Lower lobe of right lung (tissue), 2 donors: ENCODE measurements around the gene DUSP9. TPM values are rescaled to one million over a fixed set of nuclear protein-coding genes. Genes with fewer than 3 reads are reported as not detected.
A peak's percentile ranks its signal among the peaks of the same experiment; 100 is the strongest.

Experiments used
- ATAC-seq, 2 donors: fragments of 200-7000 bp; cut with Tn5 transposase; one replicate each; pipeline ENCODE4 v1.9.1; 2020 to 2022; ENCODE audit warnings: mild to moderate bottlenecking in 2 of 2, moderate library complexity in 2 of 2
- DNase-seq: peaks from one replicate; pipeline ENCODE4 v3.0.0-alpha.2; 2020
- H3K27ac ChIP-seq: fragments of 200-600 bp; one replicate; pipeline ENCODE4 v1.8.0; 2022
- H3K27me3 ChIP-seq: fragments of 200-600 bp; one replicate; pipeline ENCODE4 v1.8.0; 2022; ENCODE audit warnings: low read depth
- H3K36me3 ChIP-seq: fragments of 200-600 bp; one replicate; pipeline ENCODE4 v1.8.0; 2022; ENCODE audit warnings: mild to moderate bottlenecking
- H3K4me1 ChIP-seq: fragments of 200-600 bp; one replicate; pipeline ENCODE4 v1.8.0; 2022
- H3K4me3 ChIP-seq: fragments of 200-600 bp; one replicate; pipeline ENCODE4 v1.8.0; 2022; ENCODE audit warnings: mild to moderate bottlenecking
- H3K9me3 ChIP-seq: fragments of 200-600 bp; one replicate; pipeline ENCODE4 v1.8.0; 2022
- intact Hi-C: fragments of 100-400 bp; cut with DNase I; formaldehyde crosslinking; loops from one replicate; pipeline ENCODE4 v1.11.0; 2022
- total RNA-seq: library from RNA; stranded (reverse); fragmentation: NEBNext Ultra II Directional; extraction: Animal tissue kit (Norgen Biotek cat#: 25700); gene quantifications from one replicate; pipeline ENCODE4 v1.2.1, GENCODE V29; 2021
- TF ChIP-seq, protein P1 (sequence below): fragments of 200-600 bp; IDR thresholded peaks from one replicate; pipeline ENCODE4 v1.8.0; 2022; ENCODE audit warnings: antibody characterized with exemption, mild to moderate bottlenecking
- donor health status: DM: no; HTN: yes; CAD: no; lungs with severe emphysema.

DUSP9 gene
- total RNA-seq, 1 donor from 2014 or later: not detected

DNA sequence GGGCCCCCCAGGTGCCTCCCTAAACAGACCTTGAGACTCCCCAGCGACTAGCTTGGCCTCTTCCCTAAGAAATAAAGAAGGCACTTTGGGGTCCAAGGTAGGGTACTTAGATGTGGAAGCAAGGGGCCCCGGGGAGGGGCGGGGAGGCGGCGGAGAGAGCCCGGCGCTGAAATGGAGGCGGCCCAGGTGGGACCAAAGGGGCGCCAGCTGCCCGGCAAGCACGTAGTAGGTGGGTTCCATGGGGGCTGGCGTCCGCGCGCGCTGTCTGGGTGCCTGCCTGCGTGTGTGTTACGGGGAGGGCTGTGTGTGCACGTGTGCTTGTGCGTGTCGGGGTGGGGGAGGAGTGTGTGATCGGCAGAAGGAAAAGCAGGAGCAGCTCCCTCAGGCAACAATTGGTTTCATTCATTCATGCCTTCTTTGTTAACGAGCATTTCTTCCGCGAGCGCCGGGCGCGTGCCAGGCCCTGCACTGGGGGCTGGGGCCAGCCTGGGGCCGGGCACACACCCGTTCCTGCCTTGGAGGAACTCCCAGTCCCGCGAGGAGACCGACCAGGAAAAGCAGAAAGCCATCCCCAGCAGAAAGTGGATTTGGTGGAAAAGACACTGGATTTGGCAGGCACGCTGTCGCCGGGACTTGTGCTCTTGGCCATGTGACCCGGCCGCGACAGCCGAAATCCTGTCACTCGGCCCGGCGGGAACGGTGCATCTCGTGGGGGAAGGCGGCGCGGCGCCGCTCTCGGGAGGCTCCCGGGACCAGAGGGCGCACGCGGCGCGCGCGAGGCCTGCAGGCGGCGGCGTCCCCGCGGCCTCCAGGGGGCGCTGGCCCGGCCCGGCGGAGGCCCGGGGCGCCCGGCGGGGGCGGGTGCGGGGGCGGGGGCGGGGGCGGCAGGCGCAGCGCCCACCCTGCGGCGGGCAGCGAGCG lies 3.3 kb upstream of the DUSP9 start:
- Histone ChIP-seq H3K27ac (no peak overlapping the region), H3K4me1 (no peaks in the 10 kb centered on the region), H3K36me3 (no peaks in the 10 kb centered on the region), H3K4me3 (no peak overlapping the region), H3K9me3 (no peaks in the 10 kb centered on the region), H3K27me3 (peaks cover 62% of the 10 kb centered on the region)
- no peak for DNase-seq
- intact Hi-C loops: no loop called here
- TF ChIP-seq, protein P1, sequence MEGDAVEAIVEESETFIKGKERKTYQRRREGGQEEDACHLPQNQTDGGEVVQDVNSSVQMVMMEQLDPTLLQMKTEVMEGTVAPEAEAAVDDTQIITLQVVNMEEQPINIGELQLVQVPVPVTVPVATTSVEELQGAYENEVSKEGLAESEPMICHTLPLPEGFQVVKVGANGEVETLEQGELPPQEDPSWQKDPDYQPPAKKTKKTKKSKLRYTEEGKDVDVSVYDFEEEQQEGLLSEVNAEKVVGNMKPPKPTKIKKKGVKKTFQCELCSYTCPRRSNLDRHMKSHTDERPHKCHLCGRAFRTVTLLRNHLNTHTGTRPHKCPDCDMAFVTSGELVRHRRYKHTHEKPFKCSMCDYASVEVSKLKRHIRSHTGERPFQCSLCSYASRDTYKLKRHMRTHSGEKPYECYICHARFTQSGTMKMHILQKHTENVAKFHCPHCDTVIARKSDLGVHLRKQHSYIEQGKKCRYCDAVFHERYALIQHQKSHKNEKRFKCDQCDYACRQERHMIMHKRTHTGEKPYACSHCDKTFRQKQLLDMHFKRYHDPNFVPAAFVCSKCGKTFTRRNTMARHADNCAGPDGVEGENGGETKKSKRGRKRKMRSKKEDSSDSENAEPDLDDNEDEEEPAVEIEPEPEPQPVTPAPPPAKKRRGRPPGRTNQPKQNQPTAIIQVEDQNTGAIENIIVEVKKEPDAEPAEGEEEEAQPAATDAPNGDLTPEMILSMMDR: no peak
- ATAC-seq: no peak

DNA sequence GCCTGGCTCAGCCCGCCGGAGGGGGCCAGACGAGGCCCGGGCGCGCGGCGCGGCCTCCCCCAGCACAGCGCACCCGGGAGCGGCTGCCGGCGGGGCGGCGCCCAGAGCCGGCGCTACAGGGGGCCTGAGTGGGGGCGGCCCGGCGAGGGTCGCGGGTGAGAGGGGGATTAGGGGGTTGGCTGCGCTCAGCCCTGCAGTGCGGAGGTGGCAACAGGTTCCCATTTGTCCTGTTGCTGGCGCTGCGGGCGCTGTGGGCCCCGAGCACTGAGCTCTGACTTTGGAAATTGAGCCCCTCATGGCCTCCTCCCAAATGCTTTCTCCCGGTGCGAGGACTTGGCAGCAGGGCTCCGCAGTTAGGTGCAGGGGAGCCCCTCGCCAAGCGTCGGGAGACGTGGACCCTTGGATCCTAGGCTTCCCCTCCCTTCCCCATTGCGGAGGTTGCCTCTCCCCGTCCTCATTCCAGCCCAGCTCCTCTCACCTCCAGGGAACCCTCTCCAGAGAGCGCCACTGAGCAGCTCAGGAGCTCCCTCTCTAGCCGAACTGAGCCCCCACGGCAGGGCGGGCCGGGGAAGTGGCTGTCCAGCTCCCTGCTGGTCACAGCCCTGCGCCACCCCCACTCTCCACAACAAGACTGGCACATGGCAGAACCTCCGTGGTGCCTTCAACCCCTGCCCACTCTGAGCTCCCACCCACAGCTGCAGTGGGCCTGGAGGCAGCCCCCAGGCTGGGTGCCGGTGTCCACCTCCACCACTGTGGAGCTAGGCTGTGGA lies 2.5 kb upstream of the DUSP9 start:
- ATAC-seq: no peak
- TF ChIP-seq, protein P1: no peak
- Histone ChIP-seq H3K27ac (no peak overlapping the region), H3K4me3 (no peak overlapping the region), H3K4me1 (no peaks in the 10 kb centered on the region), H3K9me3 (no peaks in the 10 kb centered on the region), H3K27me3 (peaks cover 68% of the 10 kb centered on the region), H3K36me3 (no peaks in the 10 kb centered on the region)
- intact Hi-C loops: no loop called here
- DNase-seq: no peak

DNA sequence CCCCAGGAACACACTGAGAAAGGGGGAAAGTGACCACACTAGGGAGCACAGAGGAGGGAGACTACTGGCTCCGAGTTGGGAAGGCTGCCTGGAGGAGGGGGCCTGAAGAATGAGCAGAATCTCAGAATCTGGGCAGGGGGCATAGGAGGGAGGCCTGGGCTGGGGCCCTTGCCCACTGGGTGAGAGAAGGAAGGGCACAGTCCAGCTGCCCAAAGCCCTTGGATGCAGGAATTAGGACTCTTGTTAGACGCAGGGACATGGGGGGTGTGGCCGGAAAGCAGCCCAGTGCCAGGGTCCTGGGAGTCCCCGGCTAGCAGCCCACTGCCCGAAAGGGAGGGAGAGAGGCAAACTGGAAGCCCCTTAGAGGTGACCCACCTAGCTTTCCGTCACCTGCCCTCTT lies 1.9 kb upstream of the DUSP9 start:
- peaks cover 68% of the 10 kb centered on the region for H3K27me3 ChIP-seq
- ATAC-seq (no peak), DNase-seq (no peak)
- TF ChIP-seq, protein P1: no peak
- no peaks in the 10 kb centered on the region for H3K9me3 ChIP-seq
- H3K4me1 ChIP-seq: no peaks in the 10 kb centered on the region
- no peak overlapping the region for H3K27ac ChIP-seq
- no peaks in the 10 kb centered on the region for H3K36me3 ChIP-seq
- intact Hi-C loops: no loop called here
- H3K4me3 ChIP-seq: no peak overlapping the region

GRCh38 chrX:153645921-153646488 lies 998 bp upstream of the DUSP9 start:
- no peak overlapping the region for H3K27ac ChIP-seq
- TF ChIP-seq, protein P1: no peak
- peaks cover 65% of the 10 kb centered on the region for H3K27me3 ChIP-seq
- ATAC-seq: no peak
- no peak overlapping the region for H3K4me3 ChIP-seq
- no peaks in the 10 kb centered on the region for H3K4me1 ChIP-seq
- intact Hi-C loops: no loop called here
- H3K36me3 ChIP-seq: no peaks in the 10 kb centered on the region
- H3K9me3 ChIP-seq: no peaks in the 10 kb centered on the region
- peak; percentile 3 for DNase-seq

DNA sequence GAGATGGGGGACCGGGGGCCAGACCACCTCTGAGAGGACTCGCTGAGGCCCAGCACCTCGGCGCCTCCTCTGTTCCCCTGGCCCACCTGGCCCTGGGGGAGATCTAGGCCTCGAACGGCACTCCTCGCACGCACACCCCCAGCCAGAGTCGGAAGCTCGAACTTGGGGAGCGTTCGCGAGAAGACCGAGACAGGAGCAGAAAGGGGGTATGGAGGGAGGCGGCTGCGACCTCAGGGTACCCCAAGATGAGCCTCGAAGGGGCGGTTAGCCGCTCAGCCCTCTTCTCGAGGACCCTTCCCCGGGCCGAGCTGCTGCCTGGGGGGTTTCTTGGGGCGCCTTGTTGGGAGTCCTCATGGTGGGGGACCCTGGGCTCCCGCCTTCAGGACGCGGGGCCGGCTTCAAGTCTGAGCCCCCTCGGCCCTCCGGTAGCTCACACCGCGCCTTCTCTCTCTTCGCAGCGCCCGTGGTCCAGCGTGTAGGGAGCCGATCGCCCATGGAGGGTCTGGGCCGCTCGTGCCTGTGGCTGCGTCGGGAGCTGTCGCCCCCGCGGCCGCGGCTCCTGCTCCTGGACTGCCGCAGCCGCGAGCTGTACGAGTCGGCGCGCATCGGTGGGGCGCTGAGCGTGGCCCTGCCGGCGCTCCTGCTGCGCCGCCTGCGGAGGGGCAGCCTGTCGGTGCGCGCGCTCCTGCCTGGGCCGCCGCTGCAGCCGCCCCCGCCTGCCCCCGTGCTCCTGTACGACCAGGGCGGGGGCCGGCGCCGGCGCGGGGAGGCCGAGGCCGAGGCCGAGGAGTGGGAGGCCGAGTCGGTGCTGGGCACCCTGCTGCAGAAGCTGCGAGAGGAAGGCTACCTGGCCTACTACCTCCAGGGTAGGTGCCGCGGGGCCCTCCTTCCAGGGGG lies 706 bp downstream of the DUSP9 start:
- peaks cover 50% of the 10 kb centered on the region for H3K27me3 ChIP-seq
- no peaks in the 10 kb centered on the region for H3K36me3 ChIP-seq
- ATAC-seq: no peak
- peak overlapping the region; percentile 23 for H3K4me3 ChIP-seq
- TF ChIP-seq, protein P1: no peak
- no peak overlapping the region for H3K27ac ChIP-seq
- intact Hi-C loops: no loop called here
- peak; percentile 20 for DNase-seq
- no peaks in the 10 kb centered on the region for H3K4me1 ChIP-seq
- no peaks in the 10 kb centered on the region for H3K9me3 ChIP-seq
